GM19240 (cell line): ENCODE results near the gene UQCRQ.

Source experiments
- DNase-seq: peaks from one replicate; pipeline ENCODE4 v3.0.0; 2011; ENCODE audit warnings: low spot score; ENCODE audit not compliant: insufficient read length

The UQCRQ gene

DNA sequence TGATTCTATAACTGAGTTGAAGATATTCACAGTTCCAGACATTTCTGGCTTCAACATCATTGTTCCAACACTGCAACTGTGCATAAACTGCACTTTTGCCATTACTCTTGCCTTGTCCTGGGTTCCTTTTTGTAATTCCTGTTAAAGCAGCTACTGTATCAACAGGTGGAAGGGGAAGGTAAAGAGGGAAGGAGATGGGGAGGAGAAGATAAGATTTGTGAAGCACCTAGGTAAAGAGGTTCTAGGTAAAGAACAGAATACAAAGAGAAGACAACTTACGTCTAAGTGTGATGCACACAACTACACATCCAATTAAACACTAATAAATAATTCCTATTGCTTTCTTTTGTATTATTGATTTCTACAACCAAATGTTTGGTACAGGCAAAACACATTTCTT lies 43.3 kb downstream of the UQCRQ start:
- no peak for DNase-seq

- DNase-seq: no peak
Measured at GRCh38 chr5:132915681-132916080, 49.2 kb downstream of the UQCRQ start.

GRCh38 chr5:132916086-132916485 lies 49.6 kb downstream of the UQCRQ start:
- no peak for DNase-seq
